SK-N-SH (cell line): ENCODE measurements around the gene CASP6. TPM values are rescaled to one million over a fixed set of nuclear protein-coding genes. Genes with fewer than 3 reads are reported as not detected.

Experiments
- CTCF ChIA-PET: fragments of 300-600, 350-600 bp; formaldehyde crosslinking; extraction: SDS; loops from one replicate; lab custom pipeline; 2021; lab: Yijun Ruan, JAX
- POLR2A ChIA-PET: fragments of 350-600 bp; sonication (Branson Sonifier 250); formaldehyde crosslinking; extraction: SDS; loops from one replicate; lab custom pipeline; 2020; ENCODE audit warnings: antibody characterized with exemption, inconsistent platforms; lab: Yijun Ruan, JAX
- DNase-seq: peaks from one replicate; pipeline ENCODE4 v3.0.0; 2012
- H2AFZ ChIP-seq: fragments of 200-600 bp; sonication (generic); 2 replicates; pipeline ENCODE4 v1.8.1; 2016; ENCODE audit warnings: antibody characterized with exemption, mild to moderate bottlenecking, low read depth
- H3F3A ChIP-seq: fragments of 200-600 bp; sonication (generic); replicated peaks from 2 replicates; pipeline ENCODE3; 2016; ENCODE audit warnings: antibody characterized with exemption, mild to moderate bottlenecking; ENCODE audit not compliant: insufficient read depth
- H3K27ac ChIP-seq, 2 experiments: fragments of 200-500 bp in 1 of 2; fragments of 200-600 bp in 1 of 2; sonication (Bioruptor generic) in 1 of 2; sonication (generic), shearing (Covaris generic) in 1 of 2; 2 replicates each; pipeline versions ENCODE4 v1.5.1 to v1.6.1; 2014 to 2016; ENCODE audit warnings: low read depth in 2 of 2, inconsistent platforms in 1 of 2, low read length in 1 of 2, mild to moderate bottlenecking in 1 of 2, mixed read lengths in 1 of 2
- H3K27me3 ChIP-seq: fragments of 200-600 bp; sonication (generic), shearing (Covaris generic); 2 replicates; pipeline ENCODE4 v1.6.1; 2016; ENCODE audit warnings: mixed run types; ENCODE audit not compliant: insufficient read depth
- H3K36me3 ChIP-seq, 2 experiments: fragments of 200-500 bp in 1 of 2; fragments of 200-600 bp in 1 of 2; sonication (Bioruptor generic) in 1 of 2; sonication (generic) in 1 of 2; replicated peaks in 1 of 2; 2 replicates each; pipeline versions ENCODE3 to v1.5.1; 2014 to 2016; ENCODE audit warnings: low read length in 1 of 2, mild to moderate bottlenecking in 1 of 2; ENCODE audit not compliant: insufficient read depth in 2 of 2, control insufficient read depth in 1 of 2
- H3K4me1 ChIP-seq, 2 experiments: fragments of 200-500 bp in 1 of 2; fragments of 200-600 bp in 1 of 2; sonication (Bioruptor generic) in 1 of 2; sonication (generic), shearing (Covaris generic) in 1 of 2; 2 replicates each; pipeline versions ENCODE4 v1.5.1 to v1.6.1; 2014 to 2016; ENCODE audit warnings: low read depth in 1 of 2, low read length in 1 of 2, mixed run types in 1 of 2; ENCODE audit not compliant: insufficient read depth in 2 of 2, control insufficient read depth in 1 of 2
- H3K4me2 ChIP-seq: fragments of 200-600 bp; sonication (generic), shearing (Covaris generic); 2 replicates; pipeline ENCODE4 v1.6.1; 2017; ENCODE audit warnings: mixed run types
- H3K4me3 ChIP-seq, 2 experiments: fragments of 200-500 bp in 1 of 2; fragments of 200-600 bp in 1 of 2; sonication (Bioruptor generic) in 1 of 2; sonication (generic), shearing (Covaris generic) in 1 of 2; 2 replicates each; pipeline versions ENCODE4 v1.5.1 to v1.8.1; 2014 to 2016; ENCODE audit warnings: low read depth in 2 of 2, inconsistent platforms in 1 of 2, low read length in 1 of 2, mild to moderate bottlenecking in 1 of 2, mixed read lengths in 1 of 2, moderate library complexity in 1 of 2
- H3K79me2 ChIP-seq: fragments of 200-600 bp; sonication (generic); 2 replicates; pipeline ENCODE4 v1.8.1; 2017; ENCODE audit warnings: mild to moderate bottlenecking; ENCODE audit not compliant: insufficient read depth
- H3K9ac ChIP-seq: fragments of 200-600 bp; sonication (generic); 2 replicates; pipeline ENCODE4 v1.6.1; 2017; ENCODE audit warnings: mixed run types
- H3K9me2 ChIP-seq: fragments of 200-600 bp; sonication (generic); 2 replicates; pipeline ENCODE4 v1.6.1; 2017; ENCODE audit warnings: mixed run types
- H3K9me3 ChIP-seq: fragments of 200-600 bp; sonication (generic); 2 replicates; pipeline ENCODE4 v1.6.1; 2017; ENCODE audit warnings: mixed run types, mild to moderate bottlenecking, moderate library complexity
- H4K20me1 ChIP-seq: fragments of 200-600 bp; sonication (generic); 2 replicates; pipeline ENCODE4 v1.6.1; 2017; ENCODE audit warnings: mild to moderate bottlenecking, mixed run types; ENCODE audit not compliant: insufficient read depth
- ELF1 ChIP-seq: IDR thresholded peaks from 2 replicates; pipeline ENCODE4 v1.4.0; 2012
- EP300 ChIP-seq, 2 experiments: IDR thresholded peaks; 2 replicates each; pipeline versions ENCODE4 v1.4.0 to v1.6.1; 2012; ENCODE audit warnings: borderline replicate concordance in 1 of 2, low read depth in 1 of 2, low read length in 1 of 2
- EZH2phosphoT487 ChIP-seq: fragments of 200-600 bp; sonication (generic); IDR thresholded peaks from 2 replicates; pipeline ENCODE4 v1.6.1; 2017; ENCODE audit warnings: low read depth, mixed run types, mild to moderate bottlenecking, antibody characterized with exemption, moderate library complexity, borderline replicate concordance
- FOXJ3 ChIP-seq: sonication (generic); formaldehyde crosslinking; IDR thresholded peaks from 2 replicates; pipeline ENCODE4 v1.5.1; 2020; ENCODE audit warnings: mild to moderate bottlenecking, missing genetic modification reagents
- GABPA ChIP-seq: IDR thresholded peaks from 2 replicates; pipeline ENCODE4 v1.4.0; 2012; ENCODE audit warnings: low read depth, mild to moderate bottlenecking
- MEF2A ChIP-seq: IDR thresholded peaks from 2 replicates; pipeline ENCODE4 v1.4.0; 2012; ENCODE audit warnings: low read depth, borderline replicate concordance
- MXI1 ChIP-seq: IDR thresholded peaks from 2 replicates; pipeline ENCODE4 v1.6.1; 2012; ENCODE audit warnings: mild to moderate bottlenecking, low read depth, low read length, improper control_type of control experiment
- NRF1 ChIP-seq: IDR thresholded peaks from 2 replicates; pipeline ENCODE4 v1.6.1; 2012; ENCODE audit warnings: low read depth, mild to moderate bottlenecking, low read length
- RCOR1 ChIP-seq: fragments of 150-350 bp; IDR thresholded peaks from 2 replicates; pipeline ENCODE4 v1.6.1; 2017; ENCODE audit warnings: antibody characterized with exemption, low read length
- RXRA ChIP-seq: IDR thresholded peaks from 2 replicates; pipeline ENCODE4 v1.4.0; 2012; ENCODE audit warnings: low read depth, mild to moderate bottlenecking, borderline replicate concordance
- SIN3A ChIP-seq: IDR thresholded peaks from 2 replicates; pipeline ENCODE4 v1.6.1; 2012; ENCODE audit warnings: low read depth, mild to moderate bottlenecking, low read length, moderate library complexity, borderline replicate concordance
- SMC3 ChIP-seq: IDR thresholded peaks from 2 replicates; pipeline ENCODE4 v1.6.1; 2012; ENCODE audit warnings: low read depth, low read length, improper control_type of control experiment
- TAF1 ChIP-seq: IDR thresholded peaks from 2 replicates; pipeline ENCODE4 v1.6.1; 2012; ENCODE audit warnings: low read depth, mild to moderate bottlenecking, low read length, moderate library complexity, borderline replicate concordance
- TCF12 ChIP-seq: IDR thresholded peaks from 2 replicates; pipeline ENCODE4 v1.4.0; 2012
- polyA plus RNA-seq, 3 experiments: library from polyadenylated mRNA; depleted of rRNA; stranded (reverse); fragments of >200 nt; gene quantifications; 2 replicates each; pipeline ENCODE4 v1.2.3, GENCODE V29; 2012
- TF ChIP-seq, protein P1 (sequence below): IDR thresholded peaks from 2 replicates; pipeline ENCODE4 v1.6.1; 2012; ENCODE audit warnings: mild to moderate bottlenecking, low read depth, low read length, moderate library complexity
- TF ChIP-seq, protein P2 (sequence below): IDR thresholded peaks from 2 replicates; pipeline ENCODE4; 2012
- TF ChIP-seq, protein P3 (sequence below): fragments of 150-350 bp; IDR thresholded peaks from 2 replicates; pipeline ENCODE4 v1.6.1; 2016; ENCODE audit warnings: mild to moderate bottlenecking, low read depth, low read length
- TF ChIP-seq, protein P4 (sequence below): IDR thresholded peaks from 2 replicates; pipeline ENCODE4 v1.4.0; 2012; ENCODE audit warnings: low read depth, borderline replicate concordance

The CASP6 gene
- polyA plus RNA-seq, 1 of the 3 experiments (the other 2 are of a cell fraction), result 30.2 TPM

DNA sequence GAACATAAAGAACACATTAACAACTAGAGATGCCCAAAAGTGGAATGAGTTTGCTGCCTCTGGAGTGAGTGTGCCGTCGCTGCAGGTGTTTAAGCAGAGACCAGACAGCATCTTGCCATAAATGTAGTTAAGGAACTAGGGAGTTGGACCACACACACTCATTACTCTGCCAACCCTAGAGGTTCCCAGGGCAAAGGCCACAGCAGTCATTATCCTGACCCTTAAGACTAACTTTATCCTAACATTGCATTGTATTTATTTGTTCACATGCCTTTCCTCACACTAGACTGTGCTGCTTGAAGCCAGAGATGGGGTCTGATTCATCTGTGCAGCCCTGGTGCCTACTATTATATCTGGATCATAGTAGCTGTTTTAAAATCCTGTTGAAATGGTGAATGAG is 43.5 kb upstream of the CASP6 start (continued):
- TF ChIP-seq, protein P1, sequence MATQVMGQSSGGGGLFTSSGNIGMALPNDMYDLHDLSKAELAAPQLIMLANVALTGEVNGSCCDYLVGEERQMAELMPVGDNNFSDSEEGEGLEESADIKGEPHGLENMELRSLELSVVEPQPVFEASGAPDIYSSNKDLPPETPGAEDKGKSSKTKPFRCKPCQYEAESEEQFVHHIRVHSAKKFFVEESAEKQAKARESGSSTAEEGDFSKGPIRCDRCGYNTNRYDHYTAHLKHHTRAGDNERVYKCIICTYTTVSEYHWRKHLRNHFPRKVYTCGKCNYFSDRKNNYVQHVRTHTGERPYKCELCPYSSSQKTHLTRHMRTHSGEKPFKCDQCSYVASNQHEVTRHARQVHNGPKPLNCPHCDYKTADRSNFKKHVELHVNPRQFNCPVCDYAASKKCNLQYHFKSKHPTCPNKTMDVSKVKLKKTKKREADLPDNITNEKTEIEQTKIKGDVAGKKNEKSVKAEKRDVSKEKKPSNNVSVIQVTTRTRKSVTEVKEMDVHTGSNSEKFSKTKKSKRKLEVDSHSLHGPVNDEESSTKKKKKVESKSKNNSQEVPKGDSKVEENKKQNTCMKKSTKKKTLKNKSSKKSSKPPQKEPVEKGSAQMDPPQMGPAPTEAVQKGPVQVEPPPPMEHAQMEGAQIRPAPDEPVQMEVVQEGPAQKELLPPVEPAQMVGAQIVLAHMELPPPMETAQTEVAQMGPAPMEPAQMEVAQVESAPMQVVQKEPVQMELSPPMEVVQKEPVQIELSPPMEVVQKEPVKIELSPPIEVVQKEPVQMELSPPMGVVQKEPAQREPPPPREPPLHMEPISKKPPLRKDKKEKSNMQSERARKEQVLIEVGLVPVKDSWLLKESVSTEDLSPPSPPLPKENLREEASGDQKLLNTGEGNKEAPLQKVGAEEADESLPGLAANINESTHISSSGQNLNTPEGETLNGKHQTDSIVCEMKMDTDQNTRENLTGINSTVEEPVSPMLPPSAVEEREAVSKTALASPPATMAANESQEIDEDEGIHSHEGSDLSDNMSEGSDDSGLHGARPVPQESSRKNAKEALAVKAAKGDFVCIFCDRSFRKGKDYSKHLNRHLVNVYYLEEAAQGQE, result no peak
- TF ChIP-seq EP300 (IDR thresholded peaks at IDR 0.05; ENCODE audit: borderline replicate concordance in 1 of 2, low read depth in 1 of 2, low read length in 1 of 2) (no peak), GABPA (no peak), FOXJ3 (CRISPR knock-in tag) (no peak), EZH2phosphoT487 (no peak), MEF2A (no peak)

DNA sequence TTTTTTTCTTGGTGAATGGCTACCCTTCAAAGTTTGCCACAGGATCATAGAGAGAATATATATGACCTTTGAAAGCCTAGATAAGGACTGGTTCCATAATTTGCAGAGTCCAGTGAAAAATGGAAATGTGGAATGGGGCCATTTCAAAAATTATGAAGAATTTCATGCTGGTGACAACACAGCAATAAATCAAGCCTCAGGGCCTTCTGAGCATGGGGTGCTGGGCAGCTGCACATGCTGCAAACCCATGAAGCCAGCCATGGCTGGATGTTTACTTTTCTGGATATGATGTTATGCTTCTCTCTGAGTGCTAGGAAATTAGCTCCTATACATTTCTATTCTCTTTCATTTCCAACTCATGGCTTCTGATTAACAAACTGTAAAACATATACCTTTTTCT is 42.6 kb upstream of the CASP6 start:
- H2AFZ ChIP-seq, result no peak overlapping the region
- TF ChIP-seq RCOR1 (no peak), TAF1 (no peak), ELF1 (no peak), NRF1 (no peak), EZH2phosphoT487 (no peak), MXI1 (no peak), SIN3A (no peak), RXRA (no peak), EP300 (IDR thresholded peaks at IDR 0.05; ENCODE audit: borderline replicate concordance in 1 of 2, low read depth in 1 of 2, low read length in 1 of 2) (no peak), TCF12 (no peak), SMC3 (no peak), GABPA (no peak)
- TF ChIP-seq, protein P2, sequence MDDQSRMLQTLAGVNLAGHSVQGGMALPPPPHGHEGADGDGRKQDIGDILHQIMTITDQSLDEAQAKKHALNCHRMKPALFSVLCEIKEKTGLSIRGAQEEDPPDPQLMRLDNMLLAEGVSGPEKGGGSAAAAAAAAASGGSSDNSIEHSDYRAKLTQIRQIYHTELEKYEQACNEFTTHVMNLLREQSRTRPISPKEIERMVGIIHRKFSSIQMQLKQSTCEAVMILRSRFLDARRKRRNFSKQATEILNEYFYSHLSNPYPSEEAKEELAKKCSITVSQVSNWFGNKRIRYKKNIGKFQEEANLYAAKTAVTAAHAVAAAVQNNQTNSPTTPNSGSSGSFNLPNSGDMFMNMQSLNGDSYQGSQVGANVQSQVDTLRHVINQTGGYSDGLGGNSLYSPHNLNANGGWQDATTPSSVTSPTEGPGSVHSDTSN, result no peak
- TF ChIP-seq, protein P3, sequence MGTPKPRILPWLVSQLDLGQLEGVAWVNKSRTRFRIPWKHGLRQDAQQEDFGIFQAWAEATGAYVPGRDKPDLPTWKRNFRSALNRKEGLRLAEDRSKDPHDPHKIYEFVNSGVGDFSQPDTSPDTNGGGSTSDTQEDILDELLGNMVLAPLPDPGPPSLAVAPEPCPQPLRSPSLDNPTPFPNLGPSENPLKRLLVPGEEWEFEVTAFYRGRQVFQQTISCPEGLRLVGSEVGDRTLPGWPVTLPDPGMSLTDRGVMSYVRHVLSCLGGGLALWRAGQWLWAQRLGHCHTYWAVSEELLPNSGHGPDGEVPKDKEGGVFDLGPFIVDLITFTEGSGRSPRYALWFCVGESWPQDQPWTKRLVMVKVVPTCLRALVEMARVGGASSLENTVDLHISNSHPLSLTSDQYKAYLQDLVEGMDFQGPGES, result no peak
- TF ChIP-seq, protein P4, sequence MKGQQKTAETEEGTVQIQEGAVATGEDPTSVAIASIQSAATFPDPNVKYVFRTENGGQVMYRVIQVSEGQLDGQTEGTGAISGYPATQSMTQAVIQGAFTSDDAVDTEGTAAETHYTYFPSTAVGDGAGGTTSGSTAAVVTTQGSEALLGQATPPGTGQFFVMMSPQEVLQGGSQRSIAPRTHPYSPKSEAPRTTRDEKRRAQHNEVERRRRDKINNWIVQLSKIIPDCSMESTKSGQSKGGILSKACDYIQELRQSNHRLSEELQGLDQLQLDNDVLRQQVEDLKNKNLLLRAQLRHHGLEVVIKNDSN, result no peak
- POLR2A ChIA-PET, result no interaction called here
- no peaks in the 10 kb centered on the region for H3K4me1 ChIP-seq
- H3K9me3 ChIP-seq, result no peaks in the 10 kb centered on the region
- no peak overlapping the region for H3K27ac ChIP-seq
- no peaks in the 10 kb centered on the region for H3K79me2 ChIP-seq
- CTCF ChIA-PET, result no interaction called here
- no peak overlapping the region for H3K9ac ChIP-seq
- H3K9me2 ChIP-seq, result no peaks in the 10 kb centered on the region
- no peaks in the 10 kb centered on the region for H3K36me3 ChIP-seq
- H3K27me3 ChIP-seq, result no peaks in the 10 kb centered on the region; the same call in 1 of the 2 replicates
- no peak overlapping the region for H3K4me3 ChIP-seq
- H3F3A ChIP-seq, result no peaks in the 10 kb centered on the region
- H4K20me1 ChIP-seq, result no peaks in the 10 kb centered on the region
- H3K4me2 ChIP-seq, result no peak overlapping the region
- DNase-seq, result no peak
